WTC11 (cell line): Measurements from ENCODE around the gene DRAM2. TPM values are rescaled to one million over a fixed set of nuclear protein-coding genes. Genes with fewer than 3 reads are reported as not detected.

ENCODE experiments used
- total RNA-seq: library from RNA; stranded (reverse); gene quantifications from 3 replicates; pipeline ENCODE4 v1.2.3, GENCODE V29; 2021

DRAM2 gene
- total RNA-seq, 1 experiment from 2014 or later: 34.3 TPM

Other genes with a start within 250 kb of the DRAM2 start
- gene LRIF1, start 176.2 kb downstream of the DRAM2 start, total RNA-seq: 17.2 to 22.8 TPM (median 21.9 TPM) in 3 replicates
- gene CEPT1, start 130 bp upstream of the DRAM2 start, total RNA-seq: 29.3 to 38.1 TPM (median 33.8 TPM) in 3 replicates
- 2.1 to 2.9 TPM (median 2.2 TPM) in 3 replicates for gene DENND2D, start 60.6 kb upstream of the DRAM2 start, total RNA-seq
- gene CHI3L2, start 87.6 kb upstream of the DRAM2 start, total RNA-seq: 0.41 to 0.61 TPM (median 0.41 TPM) in 3 replicates
- gene CHIA, start 150.8 kb upstream of the DRAM2 start, total RNA-seq: not detected in 3 replicates